Progenitor cell of endocrine pancreas (in vitro differentiated cells): ENCODE results near the gene GPX7. TPM values are rescaled to one million over a fixed set of nuclear protein-coding genes. Genes with fewer than 3 reads are reported as not detected.

Experiments used
- DNase-seq: peaks from one replicate; pipeline ENCODE4 v3.0.0; 2021; ENCODE audit warnings: low spot score; ENCODE audit not compliant: unreplicated experiment
- H3K27ac Mint-ChIP-seq: 2 replicates; pipeline ENCODE4 v1.8.0; 2021; ENCODE audit warnings: mild to moderate bottlenecking, moderate library complexity, mixed read lengths
- H3K27me3 Mint-ChIP-seq: 2 replicates; pipeline ENCODE4 v1.8.0; 2021; ENCODE audit warnings: mixed read lengths
- H3K36me3 Mint-ChIP-seq: 2 replicates; pipeline ENCODE4 v1.8.0; 2022; ENCODE audit warnings: mixed read lengths; ENCODE audit not compliant: insufficient read depth
- H3K4me1 Mint-ChIP-seq: 2 replicates; pipeline ENCODE4 v1.8.0; 2021; ENCODE audit warnings: low read depth, mixed read lengths
- H3K4me3 Mint-ChIP-seq: 2 replicates; pipeline ENCODE4 v1.8.0; 2021; ENCODE audit warnings: low read depth, mild to moderate bottlenecking, moderate library complexity, mixed read lengths
- H3K9me3 Mint-ChIP-seq: 2 replicates; pipeline ENCODE4 v1.8.0; 2021; ENCODE audit warnings: low read depth, mixed read lengths
- total RNA-seq: library from RNA; stranded (reverse); gene quantifications from 2 replicates; pipeline ENCODE4 v1.2.1, GENCODE V29; 2021
- TF ChIP-seq, protein P1 (sequence below): fragments of 200-600 bp; sonication (generic); IDR thresholded peaks from one replicate; pipeline ENCODE4 v1.5.0; 2021; ENCODE audit warnings: antibody characterized with exemption, mild to moderate bottlenecking; ENCODE audit not compliant: unreplicated experiment

GPX7 gene
- total RNA-seq, 1 donor from 2014 or later = 26.7 TPM

DNA sequence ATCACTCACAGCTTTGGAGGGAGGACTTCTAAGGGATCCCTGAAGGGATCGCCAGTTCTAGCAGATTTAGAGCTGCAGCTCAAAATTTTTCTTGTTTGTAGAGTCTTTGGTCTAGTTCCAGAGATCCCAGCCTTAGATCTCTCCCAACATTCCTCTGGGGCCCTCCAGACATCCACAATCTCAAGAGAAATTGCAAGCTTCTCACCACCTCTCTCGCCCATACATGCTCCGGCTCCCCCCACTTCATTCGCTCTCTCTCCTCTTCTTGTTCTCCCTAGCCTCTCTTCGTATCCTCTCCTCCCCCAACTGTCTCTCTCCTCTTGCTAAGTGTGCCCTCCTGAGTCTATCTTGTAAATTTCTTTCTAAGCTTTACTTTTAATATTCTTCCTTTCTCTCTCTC is 34.2 kb upstream of the GPX7 start:
- no peak overlapping the region for H3K4me3 Mint-ChIP-seq
- DNase-seq = no peak
- no peak overlapping the region for H3K27ac Mint-ChIP-seq

DNA sequence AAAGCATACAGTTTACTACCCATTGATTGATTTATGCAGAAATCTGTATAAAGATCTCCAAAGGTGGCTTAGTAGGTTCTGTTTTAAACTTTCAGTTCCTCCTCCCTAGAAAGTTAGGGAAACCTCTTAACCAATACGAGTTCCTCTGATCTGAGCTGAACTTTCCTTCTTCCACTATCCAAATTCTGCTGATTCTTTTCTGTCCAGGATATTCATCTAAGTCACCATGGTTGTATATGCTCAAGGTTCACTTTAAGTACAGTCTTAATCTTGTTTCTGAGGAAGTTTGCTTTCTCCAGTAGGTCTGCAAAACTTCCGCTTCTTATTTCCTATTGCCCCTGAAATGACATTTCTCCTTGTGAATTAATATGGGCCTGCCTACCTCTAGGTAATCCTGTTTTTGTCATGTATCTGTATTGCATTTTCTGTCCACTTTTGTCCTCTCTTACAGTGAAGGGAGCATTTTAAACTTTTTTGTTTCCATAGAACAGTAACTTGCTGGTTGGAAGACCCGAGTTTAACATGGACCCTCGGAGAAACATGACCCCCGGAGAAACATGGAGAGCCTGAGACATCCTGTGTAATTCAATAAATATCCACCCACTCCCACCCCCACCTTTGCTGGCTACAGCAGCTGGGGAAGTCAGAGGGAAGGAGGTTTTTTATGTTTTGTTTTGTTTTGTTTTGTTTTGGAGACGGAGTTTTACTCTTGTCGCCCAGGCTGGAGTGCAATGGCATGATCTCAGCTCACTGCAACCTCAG is 32.5 kb upstream of the GPX7 start:
- Mint-ChIP-seq H3K27ac (no peak overlapping the region), H3K27me3 (peaks cover 17% of the 10 kb centered on the region), H3K4me3 (no peak overlapping the region), H3K4me1 (peaks cover 6% of the 10 kb centered on the region), H3K9me3 (no peaks in the 10 kb centered on the region), H3K36me3 (no peaks in the 10 kb centered on the region)
- DNase-seq = no peak
- TF ChIP-seq, protein P1, sequence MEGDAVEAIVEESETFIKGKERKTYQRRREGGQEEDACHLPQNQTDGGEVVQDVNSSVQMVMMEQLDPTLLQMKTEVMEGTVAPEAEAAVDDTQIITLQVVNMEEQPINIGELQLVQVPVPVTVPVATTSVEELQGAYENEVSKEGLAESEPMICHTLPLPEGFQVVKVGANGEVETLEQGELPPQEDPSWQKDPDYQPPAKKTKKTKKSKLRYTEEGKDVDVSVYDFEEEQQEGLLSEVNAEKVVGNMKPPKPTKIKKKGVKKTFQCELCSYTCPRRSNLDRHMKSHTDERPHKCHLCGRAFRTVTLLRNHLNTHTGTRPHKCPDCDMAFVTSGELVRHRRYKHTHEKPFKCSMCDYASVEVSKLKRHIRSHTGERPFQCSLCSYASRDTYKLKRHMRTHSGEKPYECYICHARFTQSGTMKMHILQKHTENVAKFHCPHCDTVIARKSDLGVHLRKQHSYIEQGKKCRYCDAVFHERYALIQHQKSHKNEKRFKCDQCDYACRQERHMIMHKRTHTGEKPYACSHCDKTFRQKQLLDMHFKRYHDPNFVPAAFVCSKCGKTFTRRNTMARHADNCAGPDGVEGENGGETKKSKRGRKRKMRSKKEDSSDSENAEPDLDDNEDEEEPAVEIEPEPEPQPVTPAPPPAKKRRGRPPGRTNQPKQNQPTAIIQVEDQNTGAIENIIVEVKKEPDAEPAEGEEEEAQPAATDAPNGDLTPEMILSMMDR = no peak

More for the DNA sequence above, 34.2 kb upstream of the GPX7 start:
- Mint-ChIP-seq H3K36me3 (no peaks in the 10 kb centered on the region), H3K27me3 (peaks cover 17% of the 10 kb centered on the region), H3K9me3 (no peaks in the 10 kb centered on the region), H3K4me1 (peaks cover 6% of the 10 kb centered on the region)
- TF ChIP-seq, protein P1 = no peak

DNA sequence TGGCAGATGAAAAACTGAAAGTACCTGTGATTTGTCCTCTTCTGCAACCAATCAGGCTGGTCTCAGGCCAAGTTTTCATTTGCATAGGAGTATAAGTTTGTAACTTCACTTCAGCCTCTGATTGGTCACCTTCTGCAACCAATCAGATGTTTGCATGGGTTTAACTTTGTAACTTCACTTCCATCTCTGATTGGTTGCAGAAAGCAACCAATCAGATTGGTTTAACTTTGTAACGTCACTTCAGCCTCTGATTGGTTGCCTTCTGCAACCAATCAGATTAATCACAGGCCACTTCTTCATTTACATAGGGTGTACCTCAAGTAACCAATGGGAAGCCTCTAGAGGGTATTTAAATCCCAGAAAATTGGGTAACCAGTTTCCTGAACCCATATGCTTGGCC is 30.4 kb upstream of the GPX7 start:
- Mint-ChIP-seq H3K27ac (no peak overlapping the region), H3K36me3 (no peaks in the 10 kb centered on the region), H3K9me3 (no peaks in the 10 kb centered on the region), H3K4me1 (peaks cover 6% of the 10 kb centered on the region), H3K27me3 (peaks cover 17% of the 10 kb centered on the region), H3K4me3 (no peak overlapping the region)
- TF ChIP-seq, protein P1 = no peak
- no peak for DNase-seq

DNA sequence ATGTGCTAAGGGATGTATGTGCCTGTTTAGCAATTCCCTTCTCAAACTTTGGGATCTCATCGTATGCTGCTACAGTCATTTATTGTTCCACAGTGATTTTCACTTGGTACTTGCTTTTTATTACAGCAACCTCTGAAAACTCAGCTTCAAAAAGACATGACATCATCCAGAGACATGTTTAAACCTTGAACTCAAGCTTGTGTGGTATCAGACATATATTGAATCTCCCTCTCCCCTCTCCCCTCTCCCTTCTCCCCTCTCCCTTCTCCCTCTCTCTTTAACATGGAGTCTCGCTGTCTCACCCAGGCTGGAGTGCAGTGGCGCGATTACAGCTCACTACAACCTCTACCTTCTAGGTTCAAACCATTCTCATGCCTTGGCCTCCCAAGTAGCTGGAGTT is 29.8 kb upstream of the GPX7 start:
- Mint-ChIP-seq H3K27me3 (peaks cover 17% of the 10 kb centered on the region), H3K27ac (no peak overlapping the region), H3K4me3 (no peak overlapping the region), H3K36me3 (no peaks in the 10 kb centered on the region), H3K4me1 (peaks cover 9% of the 10 kb centered on the region), H3K9me3 (no peaks in the 10 kb centered on the region)
- no peak for DNase-seq
- TF ChIP-seq, protein P1 = no peak

DNA sequence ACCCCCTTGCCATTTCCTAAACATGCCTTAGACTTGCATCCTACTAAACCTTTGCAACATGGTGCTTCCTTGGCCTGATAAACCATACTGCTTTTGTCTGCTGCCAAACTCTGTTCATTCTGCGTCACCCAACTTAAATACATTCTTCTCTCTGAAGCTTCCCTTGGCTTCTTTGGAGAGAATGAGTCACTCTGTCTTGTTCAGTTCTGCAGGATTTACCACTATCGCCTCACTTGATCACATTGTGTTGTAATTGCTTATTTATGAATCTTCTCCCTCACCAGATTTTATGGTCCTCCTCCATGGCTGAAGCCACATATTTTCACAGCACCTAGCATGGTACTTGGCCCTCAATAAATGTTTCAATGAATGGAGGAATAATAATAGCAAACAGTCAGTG is 27.6 kb upstream of the GPX7 start:
- Mint-ChIP-seq H3K4me3 (no peak overlapping the region), H3K27ac (no peak overlapping the region), H3K36me3 (no peaks in the 10 kb centered on the region), H3K9me3 (no peaks in the 10 kb centered on the region), H3K27me3 (peaks cover 6% of the 10 kb centered on the region), H3K4me1 (peaks cover 4% of the 10 kb centered on the region)
- DNase-seq = no peak
- TF ChIP-seq, protein P1 = no peak
